Uterus (tissue), 4 donors: ENCODE results near the gene CLOCK. TPM values are rescaled to one million over a fixed set of nuclear protein-coding genes. Genes with fewer than 3 reads are reported as not detected.

Source experiments
- DNase-seq, 2 donors: peaks; one replicate each; pipeline ENCODE4 v3.0.0-alpha.2; 2019 to 2020
- H3K27ac ChIP-seq, 2 donors: fragments of 200-600 bp; sonication (generic); 1 replicate in 1 of 2; 2 replicates in 1 of 2; pipeline ENCODE4 v1.5.1; 2016 to 2018
- H3K27me3 ChIP-seq, 2 donors: fragments of 200-600 bp; sonication (generic); one replicate each; pipeline ENCODE4 v1.5.1; 2018 to 2019; ENCODE audit warnings: control low read depth in 1 of 2
- H3K36me3 ChIP-seq, 2 donors: fragments of 200-600 bp; sonication (generic); one replicate each; pipeline ENCODE4 v1.5.1; 2019; ENCODE audit warnings: control low read depth in 1 of 2
- H3K4me1 ChIP-seq, 2 donors: fragments of 200-600 bp; sonication (generic); one replicate each; pipeline ENCODE4 v1.5.1; 2018 to 2019; ENCODE audit warnings: control low read depth in 1 of 2
- H3K4me3 ChIP-seq, 2 donors: fragments of 200-600 bp; sonication (generic); 1 replicate in 1 of 2; 2 replicates in 1 of 2; pipeline ENCODE4 v1.5.1; 2018 to 2019; ENCODE audit warnings: mild to moderate bottlenecking in 1 of 2
- H3K9me3 ChIP-seq, 2 donors: fragments of 200-600 bp; sonication (generic); one replicate each; pipeline ENCODE4 v1.5.1; 2019; ENCODE audit warnings: control low read depth in 1 of 2
- POLR2A ChIP-seq, 2 donors: fragments of 450-650 bp; IDR thresholded peaks; one replicate each; pipeline ENCODE4 v1.6.1; 2016; ENCODE audit warnings: antibody characterized with exemption in 2 of 2, mild to moderate bottlenecking in 1 of 2, moderate library complexity in 1 of 2
- intact Hi-C: fragments of 100-400 bp; cut with DNase I; formaldehyde crosslinking; loops from one replicate; pipeline ENCODE4 v1.15.1; 2023; ENCODE audit warnings: low total_unique reads
- total RNA-seq, 4 donors: library from RNA; depleted of rRNA in 3 of 4; stranded (reverse); fragments of >200 nt in 3 of 4; gene quantifications; one replicate each; pipeline versions ENCODE4 v1.1.0 to v1.2.4, GENCODE V29; 2014 to 2023
- TF ChIP-seq, protein P1 (sequence below), 4 experiments: fragments of 200-600 bp in 2 of 4; fragments of 450-650 bp in 2 of 4; sonication (generic) in 2 of 4; IDR thresholded peaks; one replicate each; pipeline ENCODE4 v1.5.1; 2016 to 2019; ENCODE audit warnings: antibody characterized with exemption in 4 of 4, mild to moderate bottlenecking in 2 of 4, moderate library complexity in 1 of 4
- donor health status: DM: yes; HTN: yes; CAD: no.

CLOCK gene
- total RNA-seq, 4 donors from 2014 or later = 13.3 to 60.3 (median 29.1) TPM

DNA sequence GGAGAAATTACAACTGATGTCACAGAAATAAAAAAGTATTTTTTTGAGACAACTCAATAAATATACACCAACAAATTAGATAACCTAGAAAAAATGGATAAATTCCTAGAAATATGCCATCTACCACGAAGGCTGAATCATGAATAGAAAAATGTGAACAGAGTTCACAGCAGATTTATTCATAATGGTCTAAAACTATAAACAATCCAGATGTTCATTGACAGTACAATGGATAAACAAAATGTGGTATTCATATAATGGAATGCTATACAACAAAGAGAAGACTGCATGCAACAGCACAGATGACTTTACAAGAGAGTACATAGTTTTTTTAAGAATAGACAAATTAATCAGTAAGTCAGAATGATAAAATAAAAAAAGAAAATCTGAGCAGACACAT is 55.2 kb downstream of the CLOCK start:
- Histone ChIP-seq H3K4me3 (no peak overlapping the region), H3K4me1 (no peaks in the 10 kb centered on the region), H3K36me3 (no peaks in the 10 kb centered on the region), H3K27ac (no peak overlapping the region), H3K27me3 (no peaks in the 10 kb centered on the region), H3K9me3 (no peaks in the 10 kb centered on the region)
- intact Hi-C loops = no loop called here
- TF ChIP-seq, protein P1, sequence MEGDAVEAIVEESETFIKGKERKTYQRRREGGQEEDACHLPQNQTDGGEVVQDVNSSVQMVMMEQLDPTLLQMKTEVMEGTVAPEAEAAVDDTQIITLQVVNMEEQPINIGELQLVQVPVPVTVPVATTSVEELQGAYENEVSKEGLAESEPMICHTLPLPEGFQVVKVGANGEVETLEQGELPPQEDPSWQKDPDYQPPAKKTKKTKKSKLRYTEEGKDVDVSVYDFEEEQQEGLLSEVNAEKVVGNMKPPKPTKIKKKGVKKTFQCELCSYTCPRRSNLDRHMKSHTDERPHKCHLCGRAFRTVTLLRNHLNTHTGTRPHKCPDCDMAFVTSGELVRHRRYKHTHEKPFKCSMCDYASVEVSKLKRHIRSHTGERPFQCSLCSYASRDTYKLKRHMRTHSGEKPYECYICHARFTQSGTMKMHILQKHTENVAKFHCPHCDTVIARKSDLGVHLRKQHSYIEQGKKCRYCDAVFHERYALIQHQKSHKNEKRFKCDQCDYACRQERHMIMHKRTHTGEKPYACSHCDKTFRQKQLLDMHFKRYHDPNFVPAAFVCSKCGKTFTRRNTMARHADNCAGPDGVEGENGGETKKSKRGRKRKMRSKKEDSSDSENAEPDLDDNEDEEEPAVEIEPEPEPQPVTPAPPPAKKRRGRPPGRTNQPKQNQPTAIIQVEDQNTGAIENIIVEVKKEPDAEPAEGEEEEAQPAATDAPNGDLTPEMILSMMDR (IDR thresholded peaks at IDR 0.05) = no peak
- no peak for TF ChIP-seq POLR2A (IDR thresholded peaks at IDR 0.05)
- DNase-seq = no peak

- Histone ChIP-seq H3K9me3 (no peaks in the 10 kb centered on the region), H3K4me1 (no peaks in the 10 kb centered on the region), H3K27ac (no peak overlapping the region), H3K27me3 (no peaks in the 10 kb centered on the region), H3K4me3 (no peak overlapping the region), H3K36me3 (no peaks in the 10 kb centered on the region)
- intact Hi-C loops = no loop called here
- DNase-seq = no peak
- no peak for TF ChIP-seq POLR2A (IDR thresholded peaks at IDR 0.05)
- TF ChIP-seq, protein P1 (IDR thresholded peaks at IDR 0.05) = no peak
Measured at GRCh38 chr4:55488716-55489115, 58.0 kb downstream of the CLOCK start.

GRCh38 chr4:55485821-55486220 is 60.9 kb downstream of the CLOCK start:
- H3K27ac ChIP-seq = no peak overlapping the region
- no peaks in the 10 kb centered on the region for H3K27me3 ChIP-seq
- no peak for DNase-seq
- H3K9me3 ChIP-seq = no peaks in the 10 kb centered on the region
- H3K4me1 ChIP-seq = no peaks in the 10 kb centered on the region
- no peak overlapping the region for H3K4me3 ChIP-seq
- no peaks in the 10 kb centered on the region for H3K36me3 ChIP-seq
- intact Hi-C loops = no loop called here
- no peak for TF ChIP-seq POLR2A (IDR thresholded peaks at IDR 0.05)
- TF ChIP-seq, protein P1 (IDR thresholded peaks at IDR 0.05) = no peak

DNA sequence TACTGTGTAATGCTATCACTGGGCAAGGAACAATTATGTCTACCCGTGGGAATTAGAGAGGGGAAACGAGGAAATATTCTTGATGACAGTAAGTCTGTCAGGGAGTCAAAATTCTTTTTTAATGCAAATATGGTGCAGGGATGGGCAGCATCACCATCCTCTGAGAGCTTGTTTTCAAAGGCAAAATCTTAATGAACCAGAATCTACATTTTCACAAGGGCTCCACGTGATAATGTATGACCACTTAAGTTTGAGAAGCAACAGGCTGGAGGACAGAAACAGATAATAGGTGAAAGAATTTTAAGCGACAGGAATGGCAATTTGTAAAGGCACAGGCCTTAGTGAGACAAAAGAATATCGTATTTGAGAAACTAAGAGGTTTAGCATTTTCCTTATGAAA is 63.4 kb downstream of the CLOCK start:
- intact Hi-C loops = no loop called here
- Histone ChIP-seq H3K27me3 (no peaks in the 10 kb centered on the region), H3K9me3 (no peaks in the 10 kb centered on the region), H3K4me3 (no peak overlapping the region), H3K27ac (no peak overlapping the region), H3K36me3 (no peaks in the 10 kb centered on the region), H3K4me1 (no peaks in the 10 kb centered on the region)
- TF ChIP-seq, protein P1 (IDR thresholded peaks at IDR 0.05) = no peak
- no peak for TF ChIP-seq POLR2A (IDR thresholded peaks at IDR 0.05)
- DNase-seq = no peak

DNA sequence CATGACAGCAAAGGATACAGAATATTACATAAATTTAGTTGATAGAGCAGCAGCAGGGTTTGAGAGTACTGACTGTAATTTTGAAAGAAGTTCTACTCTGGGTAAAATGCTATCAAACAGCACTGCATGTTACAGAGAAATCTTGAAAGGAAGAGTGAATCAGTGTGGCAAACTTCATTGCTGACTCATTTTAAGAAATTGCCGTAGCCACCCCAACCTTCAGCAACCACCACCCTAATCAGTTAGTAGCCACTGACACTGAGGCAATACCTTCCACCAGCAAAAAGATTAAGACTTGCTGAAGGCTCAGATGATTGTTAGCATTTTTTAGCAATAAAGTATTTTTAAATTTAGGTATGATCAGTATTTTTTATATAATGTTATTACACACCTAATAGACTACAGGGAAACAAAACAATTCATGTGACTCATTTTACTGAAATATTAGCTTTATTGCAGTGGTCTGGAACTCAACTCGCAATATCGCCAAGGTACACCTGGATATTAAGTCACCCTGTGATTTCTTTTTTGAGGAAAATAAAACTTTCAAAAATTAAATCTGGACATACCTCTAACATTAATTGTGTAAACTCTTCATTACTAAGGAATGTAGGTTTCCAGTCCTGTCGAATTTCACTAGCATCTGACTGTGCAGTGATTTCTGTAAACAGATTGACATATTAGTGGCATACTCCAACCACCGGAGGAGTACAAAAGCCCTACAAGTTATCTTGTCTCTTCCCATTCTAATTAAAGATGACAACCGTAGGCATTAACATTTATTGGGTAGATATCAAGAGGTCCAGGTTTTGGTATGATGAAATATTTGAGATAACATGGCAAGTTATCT is 71.1 kb downstream of the CLOCK start:
- H3K4me1 ChIP-seq = no peaks in the 10 kb centered on the region
- no peaks in the 10 kb centered on the region for H3K36me3 ChIP-seq
- no peaks in the 10 kb centered on the region for H3K9me3 ChIP-seq
- TF ChIP-seq, protein P1 (IDR thresholded peaks at IDR 0.05) = no peak
- no peak for TF ChIP-seq POLR2A (IDR thresholded peaks at IDR 0.05)
- H3K4me3 ChIP-seq = no peak overlapping the region
- no peaks in the 10 kb centered on the region for H3K27me3 ChIP-seq
- H3K27ac ChIP-seq = no peak overlapping the region
- intact Hi-C loops = no loop called here
- DNase-seq = no peak
